Fibroblast of skin of left quadriceps (primary cell): ENCODE measurements around the gene GALNT6.
"Not testable (repeated sequence)": the region's sequence is repeated elsewhere in the genome, so short reads cannot be mapped to it uniquely, and the experiment has no call there.

Experiments used
- DNase-seq, 2 experiments: peaks; one replicate each; pipeline ENCODE4 v3.0.0-alpha.2; 2013; ENCODE audit warnings: low read depth in 2 of 2

GALNT6 gene

DNA sequence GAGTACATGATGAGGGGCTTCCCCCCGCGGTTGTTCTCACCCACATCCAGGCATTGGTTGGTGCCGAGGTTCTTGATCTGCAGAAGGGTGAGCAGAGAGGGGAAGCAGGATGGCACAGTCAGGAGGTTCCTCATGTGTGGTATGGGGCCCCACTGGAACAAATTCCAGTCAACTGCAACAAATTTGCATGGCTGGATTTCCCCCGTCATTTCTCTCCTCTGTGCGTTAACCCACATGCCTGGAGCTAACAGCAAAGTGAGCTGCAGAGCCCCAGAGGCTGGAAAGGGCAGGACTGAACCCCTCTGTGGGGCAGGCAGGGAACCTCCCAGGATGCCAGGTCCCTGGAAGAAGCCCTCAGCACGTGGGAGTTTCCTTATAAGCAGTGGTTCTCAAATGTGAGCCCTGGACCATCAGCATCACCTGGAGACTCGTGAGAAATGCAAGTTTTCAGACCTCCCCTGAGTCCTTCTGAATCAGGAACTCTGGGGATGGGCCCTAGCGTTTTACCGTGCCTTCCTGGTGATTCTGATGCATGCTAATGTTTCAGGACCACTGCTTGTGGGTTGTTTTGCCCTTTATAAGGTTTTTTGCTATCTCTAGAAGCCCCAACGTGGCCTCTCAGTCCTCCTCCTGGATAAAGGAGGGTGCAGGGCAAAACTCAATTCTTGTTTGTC lies 33.7 kb downstream of the GALNT6 start:
- DNase-seq: no peak

- no peak for DNase-seq
Measured at GRCh38 chr12:51351913-51352532, 39.2 kb downstream of the GALNT6 start.

DNA sequence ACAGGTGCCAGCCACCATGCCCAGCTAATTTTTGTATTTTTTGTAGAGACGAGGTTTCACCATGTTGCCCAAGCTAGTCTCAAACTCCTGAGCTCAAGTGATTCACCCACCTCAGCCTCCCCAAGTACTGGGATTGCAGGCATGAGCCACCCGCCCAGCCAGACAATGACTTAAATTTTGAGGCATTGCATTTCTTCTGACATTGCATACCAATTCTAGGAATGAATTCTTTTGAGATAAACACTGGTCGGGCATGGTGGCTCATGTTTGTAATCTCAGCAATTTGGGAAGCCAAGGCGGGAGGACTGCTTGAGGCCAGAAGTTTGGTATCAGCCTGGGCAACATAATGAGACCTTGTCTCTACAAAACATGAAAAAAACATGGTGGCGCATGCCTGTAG lies 42.2 kb downstream of the GALNT6 start:
- no peak for DNase-seq

DNA sequence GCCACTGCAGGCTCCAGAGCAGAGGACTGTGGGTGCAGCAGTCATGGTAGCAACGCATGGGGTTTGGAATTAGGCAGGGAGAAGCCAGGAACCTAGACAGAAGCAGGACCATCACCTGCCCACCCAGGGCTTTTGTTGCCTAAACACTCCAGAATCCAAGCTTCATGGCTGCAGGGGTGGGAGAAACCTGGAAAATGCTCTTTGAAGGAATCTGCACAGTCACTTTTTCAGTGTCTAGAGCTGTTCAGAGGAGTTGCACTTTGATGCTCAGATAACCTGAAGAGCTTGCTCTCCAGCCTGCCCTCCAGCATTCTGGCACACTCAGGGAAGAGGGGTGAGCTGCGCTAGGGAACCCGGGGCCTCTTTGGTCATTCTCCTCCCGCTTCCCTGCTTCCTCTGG lies 43.1 kb downstream of the GALNT6 start:
- DNase-seq: no peak

GRCh38 chr12:51346581-51346980 lies 44.6 kb downstream of the GALNT6 start, which contains the start of gene CELA1:
Gene CELA1 (minus strand): TSS chr12:51346679. CDS start chr12:51346638, 41 bp downstream.
- DNase-seq: no peak

DNA sequence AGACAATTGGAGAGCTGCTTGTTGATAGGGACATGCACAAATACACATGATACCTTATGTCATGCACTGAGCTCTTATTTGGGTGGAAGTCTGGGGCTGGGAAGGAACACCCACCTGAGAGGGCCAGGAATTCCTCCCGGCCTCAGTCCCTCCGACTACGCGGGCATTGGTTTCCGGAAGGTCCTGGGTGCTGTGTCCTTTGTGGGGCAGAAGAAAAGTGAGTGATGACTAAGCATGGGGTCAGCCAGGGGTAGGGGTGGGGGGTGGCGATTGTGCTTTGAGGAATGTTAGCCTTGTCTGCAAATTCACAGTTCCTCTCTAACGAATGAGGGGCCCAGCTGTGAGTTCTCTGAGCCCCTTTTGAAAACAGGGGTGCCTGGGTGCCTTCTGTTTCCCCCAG lies 45.5 kb downstream of the GALNT6 start:
- DNase-seq: no peak

DNA sequence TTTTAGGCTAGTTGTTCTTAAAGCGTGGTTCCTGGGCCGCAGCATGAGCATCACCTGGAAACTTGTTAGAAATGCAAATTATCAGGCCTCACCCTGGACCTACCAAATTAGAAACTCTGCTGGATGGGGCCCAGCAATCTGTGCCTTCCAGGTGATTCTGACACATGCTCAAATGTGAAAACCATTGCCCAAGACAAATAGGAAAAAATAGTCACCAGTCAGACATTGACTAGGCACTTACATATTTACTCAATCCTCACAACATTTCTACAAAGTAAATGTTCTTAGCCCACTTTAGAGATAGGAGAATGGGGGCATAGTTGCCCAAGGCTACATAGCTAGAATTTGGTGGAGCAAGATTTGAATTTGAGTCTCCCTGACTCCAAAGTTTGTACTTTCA lies 48.0 kb downstream of the GALNT6 start:
- no peak for DNase-seq

- DNase-seq: no peak
Measured at GRCh38 chr12:51342416-51342815, 48.8 kb downstream of the GALNT6 start.

- DNase-seq: peak; percentile 39 to 43
Measured at GRCh38 chr12:51341251-51342007, 49.8 kb downstream of the GALNT6 start.

DNA sequence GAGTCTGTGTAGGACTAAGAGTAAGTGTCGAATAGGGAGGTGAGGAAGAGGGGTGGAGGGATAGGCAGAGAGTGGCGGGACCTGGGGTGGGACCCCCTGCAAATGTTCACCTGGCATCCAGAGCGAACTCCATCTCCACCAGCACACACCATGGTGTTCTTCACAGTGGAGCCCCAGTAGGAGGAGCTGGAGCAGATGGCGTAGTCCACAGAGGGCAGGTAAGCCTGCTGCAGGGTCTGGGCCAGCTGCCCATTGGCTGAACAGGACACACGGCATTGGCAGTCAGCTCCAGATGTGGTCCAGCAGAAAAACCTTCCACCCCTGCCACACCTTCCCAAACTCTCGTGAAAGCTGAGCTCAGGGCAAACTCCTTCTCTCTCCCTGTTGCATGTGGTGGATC lies 51.5 kb downstream of the GALNT6 start:
- no peak for DNase-seq

DNA sequence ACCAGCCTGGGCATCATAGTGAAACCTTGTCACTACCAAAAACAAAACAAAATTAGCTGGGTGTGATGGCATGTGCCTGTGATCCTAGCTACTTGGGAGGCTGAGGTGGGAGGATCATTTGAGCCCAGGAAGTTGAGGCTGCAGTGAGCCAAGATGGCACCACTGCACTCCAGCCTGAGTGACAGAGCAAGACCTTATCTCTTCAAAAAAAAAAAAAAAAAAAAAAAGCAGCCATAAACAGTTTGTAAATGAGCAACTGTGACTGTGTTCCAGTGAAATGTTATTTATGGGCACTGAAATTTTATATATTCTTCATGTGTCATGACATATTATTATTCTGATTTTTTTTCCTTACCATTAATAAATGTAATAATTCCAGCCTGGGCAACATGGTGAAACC lies 53.9 kb downstream of the GALNT6 start:
- DNase-seq: not testable (repeated sequence)

DNA sequence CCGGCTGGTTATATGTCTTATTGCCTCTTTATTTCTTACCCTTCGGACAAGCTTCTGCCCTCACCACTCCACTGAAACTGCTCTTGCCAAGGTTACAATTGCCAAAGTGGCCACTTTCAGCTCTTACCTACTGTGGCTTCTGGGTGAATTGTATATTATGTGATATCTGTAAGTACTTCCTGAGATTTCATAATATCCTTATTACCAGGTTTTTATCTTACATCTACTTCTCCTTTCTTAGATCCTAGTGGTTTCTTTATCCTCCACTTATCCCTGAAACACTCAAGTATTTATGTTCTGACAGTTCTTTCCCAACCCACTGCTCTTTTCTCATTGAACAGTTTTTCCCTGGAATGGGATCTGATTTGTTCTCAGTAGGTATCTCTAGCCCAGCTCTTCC lies 55.3 kb downstream of the GALNT6 start:
- no peak for DNase-seq

DNA sequence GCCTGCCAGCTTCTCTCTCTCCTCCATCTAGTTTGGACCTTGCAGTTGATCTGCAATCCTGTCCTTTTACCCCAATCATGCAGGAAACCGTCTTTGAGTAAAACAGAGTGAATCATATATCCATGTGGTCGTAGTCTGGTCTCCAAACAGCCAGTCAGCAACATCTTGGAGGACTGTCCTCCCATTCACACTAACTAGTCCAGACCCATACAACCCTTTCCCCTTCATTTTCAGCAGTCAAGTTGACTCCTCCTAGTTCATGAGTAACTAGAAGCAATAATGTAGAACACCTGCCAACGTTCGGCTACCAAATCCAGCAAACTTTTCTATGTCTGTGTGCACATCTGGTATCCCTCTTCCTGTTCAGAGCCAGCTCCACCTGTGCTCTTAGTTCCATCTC lies 56.4 kb downstream of the GALNT6 start:
- no peak for DNase-seq

DNA sequence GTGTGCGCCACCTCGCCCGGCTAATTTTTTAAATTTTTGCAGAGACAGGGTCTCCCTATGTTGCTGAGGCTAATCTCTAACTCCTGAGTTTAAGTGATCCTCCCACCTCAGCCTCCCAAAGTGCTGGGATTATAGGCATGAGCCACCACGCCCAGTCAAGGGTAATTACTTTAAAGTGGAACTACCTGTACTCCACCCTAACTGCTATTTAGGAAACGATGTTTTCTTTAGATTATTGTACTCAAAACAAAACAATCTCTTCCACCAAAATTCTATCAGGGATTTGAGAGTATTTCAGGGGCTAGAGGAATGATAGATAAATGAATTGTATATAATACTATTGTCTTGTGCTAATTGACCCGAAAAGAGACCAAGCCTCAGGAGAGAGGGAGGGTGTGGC lies 57.7 kb downstream of the GALNT6 start:
- no peak for DNase-seq

GRCh38 chr12:51330186-51330585 lies 61.0 kb downstream of the GALNT6 start:
- no peak for DNase-seq

- no peak for DNase-seq
Measured at GRCh38 chr12:51329742-51330141, 61.5 kb downstream of the GALNT6 start.

GRCh38 chr12:51328587-51328986 lies 62.6 kb downstream of the GALNT6 start:
- no peak for DNase-seq

DNA sequence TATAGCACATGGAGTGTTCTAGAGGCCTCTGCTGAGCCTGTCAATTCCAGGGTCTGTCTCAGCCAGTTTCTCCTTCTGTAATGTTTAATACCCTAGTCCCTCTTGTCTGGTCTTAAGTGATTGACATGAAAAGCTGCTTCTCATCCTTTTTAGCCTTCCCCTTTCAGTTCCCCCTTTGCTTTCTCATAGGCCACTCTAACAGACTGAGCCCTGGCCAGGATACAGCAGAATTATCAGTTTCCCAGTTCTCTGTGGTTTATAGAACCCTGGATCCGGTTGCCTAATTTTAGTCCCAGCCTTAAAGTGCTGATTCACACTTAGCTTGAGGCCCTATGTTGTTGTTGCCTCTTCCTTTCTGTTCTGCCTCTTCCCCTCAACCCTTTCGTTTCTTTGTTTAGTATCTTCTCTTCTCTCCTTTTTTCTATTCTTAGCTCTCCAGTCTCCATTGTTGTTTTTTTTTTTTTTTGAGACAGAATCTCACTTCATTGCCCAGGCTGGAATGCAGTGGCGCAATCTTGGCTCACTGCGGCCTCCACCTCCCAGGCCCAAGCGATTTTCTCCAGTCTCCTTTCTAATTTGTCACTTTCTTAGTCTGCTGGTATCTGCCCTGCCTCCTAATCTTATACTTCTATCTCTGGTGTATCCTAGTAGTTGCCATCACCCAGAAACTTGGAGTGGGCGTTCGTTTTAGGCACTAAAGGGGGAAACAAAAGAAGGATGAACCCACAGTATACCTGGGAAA lies 64.3 kb downstream of the GALNT6 start:
- DNase-seq: peak; percentile 37 to 43

GRCh38 chr12:51324953-51325352 lies 66.3 kb downstream of the GALNT6 start:
- no peak for DNase-seq

- DNase-seq: no peak
Measured at GRCh38 chr12:51323966-51324895, 67.0 kb downstream of the GALNT6 start, which contains the start of gene BIN2. Gene BIN2 (minus strand): TSS chr12:51324174. CDS start chr12:51324102, 72 bp downstream.
